Activated T-helper 17 cell treated with anti-CD3 and anti-CD28 coated beads, Interleukin-2, amount 50 U/mL, for 72 hours (primary cell): ENCODE measurements around the gene NAA15. TPM values are rescaled to one million over a fixed set of nuclear protein-coding genes. Genes with fewer than 3 reads are reported as not detected.
"Not testable (repeated sequence)": the region's sequence is repeated elsewhere in the genome, so short reads cannot be mapped to it uniquely, and the experiment has no call there.

Experiments
- ATAC-seq: fragments of 150-1000 bp; cut with Tn5 transposase; replicated peaks from 2 replicates; pipeline ENCODE4 v1.10.0; 2021; ENCODE audit warnings: mild to moderate bottlenecking, moderate library complexity
- H3K27ac Mint-ChIP-seq: one replicate; pipeline ENCODE4 v1.8.0; 2022; ENCODE audit warnings: mixed read lengths
- H3K27me3 Mint-ChIP-seq: one replicate; pipeline ENCODE4 v1.8.0; 2022; ENCODE audit warnings: mixed read lengths
- H3K36me3 Mint-ChIP-seq: one replicate; pipeline ENCODE4 v1.8.0; 2022; ENCODE audit warnings: low read depth, mild to moderate bottlenecking, mixed read lengths
- H3K4me1 Mint-ChIP-seq: one replicate; pipeline ENCODE4 v1.8.0; 2022; ENCODE audit warnings: mixed read lengths
- H3K4me3 Mint-ChIP-seq: one replicate; pipeline ENCODE4 v1.8.0; 2022; ENCODE audit warnings: mild to moderate bottlenecking, mixed read lengths
- H3K9me3 Mint-ChIP-seq: one replicate; pipeline ENCODE4 v1.8.0; 2022; ENCODE audit warnings: mixed read lengths
- total RNA-seq, 2 donors: library from RNA; stranded (reverse); gene quantifications; one replicate each; pipeline ENCODE4 v1.2.3, GENCODE V29; 2022

Gene NAA15
- total RNA-seq, 2 donors from 2014 or later: 54.2 to 106 TPM

- peak overlapping the region; percentile 17 for H3K27ac Mint-ChIP-seq
- no peaks in the 10 kb centered on the region for H3K27me3 Mint-ChIP-seq
- H3K36me3 Mint-ChIP-seq: peaks cover 87% of the 10 kb centered on the region
- H3K9me3 Mint-ChIP-seq: no peaks in the 10 kb centered on the region
- ATAC-seq: no peak
- H3K4me3 Mint-ChIP-seq: no peak overlapping the region
- peaks cover 10% of the 10 kb centered on the region for H3K4me1 Mint-ChIP-seq
Observed at GRCh38 chr4:139337612-139338011, 36.3 kb downstream of the NAA15 start.

DNA sequence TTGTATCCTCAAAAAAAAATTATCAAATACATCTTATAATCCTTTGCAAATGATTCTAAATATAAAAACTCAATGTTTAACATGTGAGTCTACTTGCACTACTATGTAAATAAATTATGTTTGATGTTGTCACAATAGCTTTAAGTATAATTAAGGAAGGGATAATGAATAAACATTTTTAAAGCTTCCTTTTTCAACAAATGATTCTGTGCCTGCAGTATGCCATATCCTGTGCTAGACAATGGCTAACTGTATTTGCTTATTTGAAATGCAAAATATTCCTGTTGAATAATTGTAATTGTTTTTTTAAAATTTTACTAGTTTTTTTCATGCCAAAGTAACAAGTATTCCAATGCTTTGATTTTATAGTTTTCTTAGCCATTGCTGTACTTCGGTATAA is 60.0 kb downstream of the NAA15 start:
- peaks cover 92% of the 10 kb centered on the region for H3K36me3 Mint-ChIP-seq
- H3K9me3 Mint-ChIP-seq: no peaks in the 10 kb centered on the region
- H3K27ac Mint-ChIP-seq: no peak overlapping the region
- ATAC-seq: no peak
- no peaks in the 10 kb centered on the region for H3K4me1 Mint-ChIP-seq
- no peak overlapping the region for H3K4me3 Mint-ChIP-seq
- H3K27me3 Mint-ChIP-seq: no peaks in the 10 kb centered on the region

GRCh38 chr4:139367421-139368090 is 66.3 kb downstream of the NAA15 start:
- peak; percentile 18 for ATAC-seq
- peak overlapping the region; percentile 64 for H3K27ac Mint-ChIP-seq
- H3K4me3 Mint-ChIP-seq: no peak overlapping the region
- peaks cover 94% of the 10 kb centered on the region for H3K36me3 Mint-ChIP-seq
- peaks cover 7% of the 10 kb centered on the region for H3K4me1 Mint-ChIP-seq
- H3K27me3 Mint-ChIP-seq: no peaks in the 10 kb centered on the region
- H3K9me3 Mint-ChIP-seq: no peaks in the 10 kb centered on the region

- H3K4me3 Mint-ChIP-seq: no peak overlapping the region
- peaks cover 94% of the 10 kb centered on the region for H3K36me3 Mint-ChIP-seq
- ATAC-seq: no peak
Observed at GRCh38 chr4:139368998-139369397, 67.7 kb downstream of the NAA15 start.

DNA sequence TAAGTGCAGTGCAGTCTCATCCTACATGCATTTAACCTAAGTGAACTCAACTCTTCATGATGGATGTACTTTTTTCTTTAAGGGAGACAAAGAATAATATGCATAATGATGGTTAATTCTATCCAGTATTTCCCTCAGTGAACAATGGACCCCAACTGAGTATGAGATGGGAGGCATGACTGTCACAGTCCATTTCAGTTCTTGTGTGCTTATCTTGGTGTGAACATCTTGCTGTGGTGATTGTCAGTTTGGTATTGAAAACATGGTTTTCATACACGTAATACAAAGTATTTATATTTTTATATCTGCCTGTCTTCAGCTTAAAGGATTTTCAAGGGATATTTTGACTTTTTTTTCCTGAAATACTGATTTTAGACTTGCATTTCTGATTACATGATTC is 72.9 kb downstream of the NAA15 start:
- Mint-ChIP-seq H3K4me3 (no peak overlapping the region), H3K27me3 (no peaks in the 10 kb centered on the region), H3K36me3 (peaks cover 100% of the 10 kb centered on the region), H3K4me1 (no peaks in the 10 kb centered on the region), H3K9me3 (no peaks in the 10 kb centered on the region), H3K27ac (no peak overlapping the region)
- ATAC-seq: no peak

More at GRCh38 chr4:139368998-139369397, 67.7 kb downstream of the NAA15 start:
- H3K4me1 Mint-ChIP-seq: peaks cover 7% of the 10 kb centered on the region
- no peaks in the 10 kb centered on the region for H3K27me3 Mint-ChIP-seq
- H3K27ac Mint-ChIP-seq: no peak overlapping the region
- no peaks in the 10 kb centered on the region for H3K9me3 Mint-ChIP-seq

- Mint-ChIP-seq H3K36me3 (peaks cover 96% of the 10 kb centered on the region), H3K4me1 (no peaks in the 10 kb centered on the region), H3K27me3 (no peaks in the 10 kb centered on the region), H3K27ac (no peak overlapping the region), H3K4me3 (no peak overlapping the region), H3K9me3 (no peaks in the 10 kb centered on the region)
- no peak for ATAC-seq
Observed at GRCh38 chr4:139386421-139386820, 85.1 kb downstream of the NAA15 start.

DNA sequence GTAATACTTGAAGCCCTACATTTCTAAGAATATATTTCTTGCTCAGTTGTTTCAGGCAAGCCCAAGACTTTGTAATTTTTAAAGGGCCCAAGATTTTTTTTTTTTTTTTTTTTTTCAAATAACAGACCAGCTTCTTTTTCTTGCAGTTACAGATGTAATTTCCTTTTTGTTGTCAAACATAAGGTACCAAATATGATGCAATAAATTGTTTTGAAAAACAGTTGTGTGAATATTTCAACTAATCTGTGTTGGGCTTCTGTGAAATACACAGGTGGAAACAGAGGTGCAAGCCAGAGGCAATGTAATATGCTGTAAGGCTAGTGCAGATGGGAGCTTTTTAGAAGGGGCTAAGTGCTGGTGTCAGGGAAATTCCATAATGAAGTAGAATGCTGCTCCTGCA is 87.8 kb downstream of the NAA15 start:
- H3K36me3 Mint-ChIP-seq: peaks cover 96% of the 10 kb centered on the region
- no peak overlapping the region for H3K27ac Mint-ChIP-seq
- ATAC-seq: no peak
- H3K4me3 Mint-ChIP-seq: no peak overlapping the region
- H3K4me1 Mint-ChIP-seq: no peaks in the 10 kb centered on the region
- H3K27me3 Mint-ChIP-seq: no peaks in the 10 kb centered on the region
- no peaks in the 10 kb centered on the region for H3K9me3 Mint-ChIP-seq

GRCh38 chr4:139389991-139390390 is 88.7 kb downstream of the NAA15 start:
- no peak overlapping the region for H3K27ac Mint-ChIP-seq
- no peak overlapping the region for H3K4me3 Mint-ChIP-seq
- H3K27me3 Mint-ChIP-seq: no peaks in the 10 kb centered on the region
- ATAC-seq: no peak
- H3K9me3 Mint-ChIP-seq: no peaks in the 10 kb centered on the region
- H3K4me1 Mint-ChIP-seq: no peaks in the 10 kb centered on the region
- peaks cover 96% of the 10 kb centered on the region for H3K36me3 Mint-ChIP-seq

GRCh38 chr4:139391731-139392130 is 90.4 kb downstream of the NAA15 start:
- H3K9me3 Mint-ChIP-seq: no peaks in the 10 kb centered on the region
- H3K27ac Mint-ChIP-seq: no peak overlapping the region
- no peaks in the 10 kb centered on the region for H3K27me3 Mint-ChIP-seq
- no peak for ATAC-seq
- no peak overlapping the region for H3K4me3 Mint-ChIP-seq
- H3K4me1 Mint-ChIP-seq: no peaks in the 10 kb centered on the region
- peaks cover 84% of the 10 kb centered on the region for H3K36me3 Mint-ChIP-seq

DNA sequence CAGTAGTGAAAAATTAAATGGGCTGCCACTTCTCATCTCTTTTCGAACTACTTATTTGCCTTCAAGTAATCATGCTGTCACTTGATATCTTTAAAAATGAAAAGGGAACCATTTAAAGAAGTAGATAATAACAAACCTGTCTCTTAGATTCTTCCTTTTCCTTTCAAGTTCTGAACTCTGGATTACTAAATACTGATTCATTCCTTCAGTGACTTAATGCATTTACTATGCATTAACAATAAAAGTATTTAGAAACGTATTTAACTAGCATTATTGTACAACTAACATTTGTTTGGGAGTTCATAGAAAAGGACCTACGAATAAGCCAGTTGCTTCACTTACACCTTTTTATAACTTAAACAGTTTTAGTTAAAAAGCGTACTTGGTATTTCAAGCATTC is 91.5 kb downstream of the NAA15 start:
- Mint-ChIP-seq H3K9me3 (no peaks in the 10 kb centered on the region), H3K4me1 (no peaks in the 10 kb centered on the region), H3K4me3 (no peak overlapping the region), H3K36me3 (peaks cover 75% of the 10 kb centered on the region), H3K27me3 (no peaks in the 10 kb centered on the region), H3K27ac (no peak overlapping the region)
- ATAC-seq: no peak

DNA sequence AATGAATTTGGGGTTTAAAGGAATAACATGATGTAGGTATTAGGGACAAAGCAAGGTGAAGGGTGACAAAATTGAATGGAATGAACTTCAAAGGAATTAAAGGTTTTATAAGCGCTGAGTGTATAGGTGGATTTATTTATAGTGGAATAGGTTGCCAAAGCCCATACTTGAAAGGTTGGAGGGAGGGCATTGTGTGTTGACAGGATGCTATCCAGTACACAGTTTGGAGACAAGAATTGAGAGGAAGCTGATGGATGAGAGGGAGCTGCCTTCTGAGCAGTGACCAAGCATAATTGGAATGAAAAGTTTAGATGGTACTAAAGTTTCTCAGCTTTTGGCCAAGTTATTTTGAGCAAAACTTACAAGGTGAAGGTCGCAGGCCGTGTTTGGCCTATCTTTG is 100.1 kb downstream of the NAA15 start:
- ATAC-seq: no peak
- Mint-ChIP-seq H3K36me3 (peaks cover 5% of the 10 kb centered on the region), H3K27ac (peak overlapping the region; percentile 8), H3K27me3 (no peaks in the 10 kb centered on the region), H3K9me3 (no peaks in the 10 kb centered on the region), H3K4me1 (no peaks in the 10 kb centered on the region), H3K4me3 (no peak overlapping the region)

- H3K9me3 Mint-ChIP-seq: no peaks in the 10 kb centered on the region
- no peaks in the 10 kb centered on the region for H3K4me1 Mint-ChIP-seq
- ATAC-seq: no peak
- peaks cover 5% of the 10 kb centered on the region for H3K36me3 Mint-ChIP-seq
- H3K27ac Mint-ChIP-seq: peak overlapping the region; percentile 43
- H3K4me3 Mint-ChIP-seq: no peak overlapping the region
- no peaks in the 10 kb centered on the region for H3K27me3 Mint-ChIP-seq
Observed at GRCh38 chr4:139402436-139402835, 101.1 kb downstream of the NAA15 start.

DNA sequence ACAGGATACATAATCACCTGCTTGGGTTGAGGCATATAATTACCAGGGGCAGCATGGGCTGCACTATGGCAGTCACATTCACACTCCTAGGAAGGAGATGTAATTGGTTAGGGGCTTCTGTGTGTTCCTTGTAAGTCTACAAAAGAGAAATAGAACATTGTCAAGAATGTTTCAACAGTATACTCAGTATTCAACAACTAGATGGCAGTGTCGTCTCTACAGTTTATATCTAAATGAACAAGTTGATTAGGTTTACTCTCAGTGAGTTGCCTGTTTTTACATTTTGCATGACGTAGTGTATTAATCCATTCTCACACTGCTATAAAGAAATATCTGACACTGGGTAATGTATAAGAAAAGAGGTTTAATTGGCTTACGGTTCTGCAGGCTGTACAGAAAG is 102.2 kb downstream of the NAA15 start:
- no peak for ATAC-seq
- Mint-ChIP-seq H3K27me3 (no peaks in the 10 kb centered on the region), H3K9me3 (no peaks in the 10 kb centered on the region), H3K36me3 (peaks cover 5% of the 10 kb centered on the region), H3K4me1 (no peaks in the 10 kb centered on the region), H3K27ac (no peak overlapping the region), H3K4me3 (no peak overlapping the region)

DNA sequence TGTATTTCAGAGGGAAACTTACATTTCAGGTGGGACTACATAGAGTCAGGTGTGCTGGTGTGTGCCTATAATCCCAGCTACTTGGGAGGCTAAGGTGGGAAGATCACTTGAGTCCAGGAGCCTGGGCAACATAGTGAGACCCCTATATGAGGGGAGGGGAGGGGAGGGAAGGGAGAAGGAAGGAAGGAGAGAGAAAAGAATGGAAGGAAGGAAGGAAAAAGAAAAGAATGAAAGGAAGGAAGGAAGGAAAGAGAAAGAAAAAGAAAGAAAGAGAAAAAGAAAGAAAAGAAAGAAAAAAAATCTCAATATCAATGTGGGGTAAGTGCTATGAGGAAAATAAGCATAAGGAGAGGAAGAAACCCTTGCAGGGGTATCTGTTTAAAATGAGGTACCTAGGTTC is 109.0 kb downstream of the NAA15 start:
- no peak for ATAC-seq
- no peaks in the 10 kb centered on the region for H3K27me3 Mint-ChIP-seq
- H3K27ac Mint-ChIP-seq: peak overlapping the region; percentile 8
- H3K4me1 Mint-ChIP-seq: no peaks in the 10 kb centered on the region
- peaks cover 20% of the 10 kb centered on the region for H3K36me3 Mint-ChIP-seq
- H3K4me3 Mint-ChIP-seq: no peak overlapping the region
- H3K9me3 Mint-ChIP-seq: no peaks in the 10 kb centered on the region

GRCh38 chr4:139414671-139415210 is 113.4 kb downstream of the NAA15 start:
- not testable (repeated sequence) for H3K4me3 Mint-ChIP-seq, H3K9me3 Mint-ChIP-seq, H3K4me1 Mint-ChIP-seq, H3K27ac Mint-ChIP-seq, ATAC-seq, H3K27me3 Mint-ChIP-seq
- H3K36me3 Mint-ChIP-seq: peaks cover 30% of the 10 kb centered on the region
